K562 (cell line): Measurements from ENCODE around the gene BRD4. TPM values are rescaled to one million over a fixed set of nuclear protein-coding genes. Genes with fewer than 3 reads are reported as not detected.

ENCODE experiments used
- ATAC-seq: fragments of 200-7000 bp; cut with Tn5 transposase; 3 replicates; pipeline ENCODE4 v1.9.1; 2020; ENCODE audit warnings: moderate library complexity
- BruUV-seq: library from RNA; stranded (reverse); fragments of 400-500 nt; replicated peaks from 2 replicates; lab custom pipeline; 2021; lab: Mats Ljungman, UMichigan
- CTCF ChIA-PET: fragments of 300-600 bp; formaldehyde crosslinking; extraction: SDS; loops from one replicate; lab custom pipeline; 2021; ENCODE audit warnings: low intra/inter-chr PET ratio; lab: Yijun Ruan, JAX
- POLR2A ChIA-PET: fragments of 300-600, 350-650 bp; sonication (Branson Sonifier 250); formaldehyde crosslinking; extraction: SDS; loops from one replicate; lab custom pipeline; 2021; ENCODE audit warnings: antibody characterized with exemption, inconsistent platforms; lab: Yijun Ruan, JAX
- DNase-seq, 4 experiments: peaks; one replicate each; pipeline versions ENCODE4 v3.0.0 to v3.0.0-alpha.2; 2011 to 2018; ENCODE audit warnings: low spot score in 3 of 4, mixed read lengths in 3 of 4; ENCODE audit errors: extremely low read depth in 1 of 4
- FAIRE-seq: peaks from 2 replicates; lab custom pipeline; 2011; peaks lifted over from hg19 to GRCh38; lab: Jason Lieb, UNC
- H2AFZ ChIP-seq: 2 replicates; pipeline ENCODE4 v1.6.0; 2011; ENCODE audit warnings: low read depth, low read length, control low read depth, inconsistent platforms
- H3K27ac ChIP-seq: fragments of 200-600 bp; 3 replicates; pipeline ENCODE4 v1.8.0; 2011; ENCODE audit warnings: low read depth, mild to moderate bottlenecking, control low read depth, inconsistent platforms, low read length, moderate library complexity, mixed read lengths; ENCODE audit errors: extremely low read depth
- H3K27me3 ChIP-seq, 2 experiments: fragments of 300-600 bp in 1 of 2; 2 replicates in 1 of 2; 3 replicates in 1 of 2; pipeline versions ENCODE4 v1.6.0 to v1.8.0; 2011; ENCODE audit warnings: inconsistent platforms in 2 of 2, low read length in 2 of 2, mild to moderate bottlenecking in 1 of 2, mixed read lengths in 1 of 2, moderate library complexity in 1 of 2; ENCODE audit not compliant: control insufficient read depth in 2 of 2, insufficient read depth in 2 of 2
- H3K36me3 ChIP-seq: fragments of 300-600 bp; 3 replicates; pipeline ENCODE4 v1.8.0; 2011; ENCODE audit warnings: mild to moderate bottlenecking, low read length, inconsistent platforms; ENCODE audit not compliant: control insufficient read depth, insufficient read depth
- H3K4me1 ChIP-seq, 2 experiments: fragments of 200-600 bp in 1 of 2; replicated peaks in 1 of 2; 2 replicates in 1 of 2; 3 replicates in 1 of 2; pipeline versions ENCODE4 v1.5.1 to v1.8.0; 2011; ENCODE audit warnings: inconsistent platforms in 2 of 2, low read length in 2 of 2, mild to moderate bottlenecking in 1 of 2, mixed read lengths in 1 of 2, moderate library complexity in 1 of 2; ENCODE audit not compliant: control insufficient read depth in 2 of 2, insufficient read depth in 2 of 2
- H3K4me2 ChIP-seq: 2 replicates; pipeline ENCODE4 v1.6.1; 2011; ENCODE audit warnings: low read length, control low read depth, inconsistent platforms, mixed read lengths; ENCODE audit not compliant: insufficient read depth
- H3K4me3 ChIP-seq: fragments of 200-600 bp; sonication (generic), shearing (Covaris generic); 2 replicates; pipeline ENCODE4 v1.5.1; 2016; ENCODE audit warnings: control low read depth, inconsistent platforms
- H3K79me2 ChIP-seq: fragments of 200-600 bp; 3 replicates; pipeline ENCODE4 v1.8.0; 2011; ENCODE audit warnings: low read length, inconsistent platforms; ENCODE audit not compliant: control insufficient read depth, insufficient read depth
- H3K9ac ChIP-seq, 2 experiments: 2 replicates each; pipeline versions ENCODE4 v1.6.0 to v1.6.1; 2011; ENCODE audit warnings: low read depth in 2 of 2, low read length in 2 of 2, control low read depth in 1 of 2, inconsistent platforms in 1 of 2, mild to moderate bottlenecking in 1 of 2, mixed read lengths in 1 of 2; ENCODE audit not compliant: insufficient read depth in 1 of 2
- H3K9me1 ChIP-seq: one replicate; pipeline ENCODE4 v1.6.0; 2011; ENCODE audit warnings: inconsistent platforms, mild to moderate bottlenecking, low read length, moderate library complexity; ENCODE audit not compliant: control insufficient read depth, insufficient read depth
- H3K9me3 ChIP-seq: replicated peaks from 2 replicates; pipeline ENCODE4 v1.5.1; 2011; ENCODE audit warnings: low read depth, low read length, inconsistent platforms; ENCODE audit not compliant: control insufficient read depth, insufficient read depth
- H4K20me1 ChIP-seq: replicated peaks from 2 replicates; pipeline ENCODE4 v1.6.1; 2011; ENCODE audit warnings: low read length, inconsistent platforms, mixed read lengths; ENCODE audit not compliant: control insufficient read depth, insufficient read depth
- ATF3 ChIP-seq, 2 experiments: fragments of 450-650 bp in 1 of 2; sonication (generic) in 1 of 2; formaldehyde crosslinking in 1 of 2; IDR thresholded peaks in 1 of 2; conservative IDR thresholded peaks in 1 of 2; 2 replicates each; pipeline versions ENCODE4 v1.6.1 to v1.8.1; 2016 to 2023; ENCODE audit warnings: mild to moderate bottlenecking in 2 of 2, moderate library complexity in 2 of 2, inconsistent platforms in 1 of 2, missing genetic modification reagents in 1 of 2
- ETV6 ChIP-seq, 3 experiments: fragments of 150-350 bp in 1 of 3; sonication (generic) in 1 of 3; formaldehyde crosslinking in 1 of 3; IDR thresholded peaks; 2 replicates each; pipeline versions ENCODE4 v1.6.1 to v1.8.0; 2014 to 2022; ENCODE audit warnings: borderline replicate concordance in 2 of 3, low read depth in 2 of 3, antibody characterized with exemption in 1 of 3, low read length in 1 of 3, mild to moderate bottlenecking in 1 of 3, missing genetic modification reagents in 1 of 3
- HCFC1 ChIP-seq: IDR thresholded peaks from 2 replicates; pipeline ENCODE4 v1.6.1; 2012; ENCODE audit warnings: low read depth, low read length, improper control_type of control experiment
- HMBOX1 ChIP-seq: sonication (generic); IDR thresholded peaks from 2 replicates; pipeline ENCODE4 v1.6.1; 2016
- NKRF ChIP-seq: fragments of 450-650 bp; IDR thresholded peaks from 2 replicates; pipeline ENCODE4 v1.6.1; 2016; ENCODE audit warnings: borderline replicate concordance
- PTBP1 ChIP-seq: fragments of 200-400 bp; formaldehyde crosslinking; IDR thresholded peaks from 2 replicates; pipeline ENCODE4 v1.6.1; 2017; ENCODE audit warnings: low read depth, low read length
- RBBP5 ChIP-seq: fragments of 200-600 bp; sonication (generic); IDR thresholded peaks from 2 replicates; pipeline ENCODE4 v1.6.1; 2012; ENCODE audit warnings: borderline replicate concordance, mild to moderate bottlenecking, low read length, control low read depth, inconsistent platforms; ENCODE audit not compliant: insufficient read depth, poor library complexity, severe bottlenecking
- SMARCA4 ChIP-seq: fragments of 450-650 bp; IDR thresholded peaks from 2 replicates; pipeline ENCODE4 v1.6.1; 2016
- SMC3 ChIP-seq: conservative IDR thresholded peaks from 2 replicates; pipeline ENCODE4 v1.6.1; 2011; ENCODE audit warnings: low read depth, low read length, improper control_type of control experiment; ENCODE audit not compliant: insufficient read depth
- SP2 ChIP-seq: IDR thresholded peaks from 2 replicates; pipeline ENCODE4 v1.6.1; 2011; ENCODE audit warnings: mild to moderate bottlenecking, low read depth, low read length, moderate library complexity; ENCODE audit not compliant: poor library complexity, severe bottlenecking; ENCODE audit errors: extremely low read depth
- TAF1 ChIP-seq: IDR thresholded peaks from 2 replicates; pipeline ENCODE4 v1.6.1; 2011; ENCODE audit warnings: mild to moderate bottlenecking, low read length, moderate library complexity; ENCODE audit not compliant: insufficient read depth, control insufficient read depth, severe bottlenecking; ENCODE audit errors: extremely low read depth
- ZFX ChIP-seq: sonication (generic); formaldehyde crosslinking; IDR thresholded peaks from 2 replicates; pipeline ENCODE4 v1.8.0; 2022; ENCODE audit warnings: mild to moderate bottlenecking, missing genetic modification reagents, moderate library complexity
- WGBS: fragments of 100-300 bp; shearing (Covaris generic); methylation state at CpG from one replicate; pipeline ENCODE4 v1.1.6; 2016; ENCODE audit warnings: low coverage, mixed read lengths; ENCODE audit not compliant: insufficient coverage; ENCODE audit errors: missing lambda C conversion rate; 5-methylcytosine and 5-hydroxymethylcytosine counted together
- in situ Hi-C: fragments of 300-500 bp; cut with MboI; formaldehyde crosslinking; loops from 4 replicates; pipeline ENCODE4 v1.15.0; 2018; ENCODE audit warnings: inconsistent platforms, mixed read lengths
- intact Hi-C: fragments of 100-400 bp; cut with micrococcal nuclease; formaldehyde crosslinking; loops from 2 replicates; pipeline ENCODE4 v1.14.2; 2022
- polyA plus RNA-seq, 8 experiments: library from polyadenylated mRNA; depleted of rRNA in 4 of 8; stranded (reverse) in 5 of 8; unstranded in 3 of 8; fragments of >200 nt; fragmentation: Nextera tagmentation in 2 of 8; fragmentation: Illumina TruSeq in 1 of 8; extraction: Ambion mirVana in 2 of 8; extraction: Trizol in 1 of 8; gene quantifications; 2 replicates each; pipeline versions ENCODE4 v1.2.1 to v1.2.3, GENCODE V29; 2011 to 2014; ENCODE audit warnings: inconsistent platforms in 1 of 8, missing spikeins in 1 of 8
- total RNA-seq, 7 experiments: library from RNA; depleted of rRNA in 6 of 7; stranded (reverse); fragments of >200 nt in 6 of 7; fragmentation: Illumina TruSeq in 2 of 7; extraction: Trizol in 2 of 7; gene quantifications; 2 replicates each; pipeline versions ENCODE4 v1.2.1 to v1.2.3, GENCODE V29; 2011 to 2021; ENCODE audit warnings: low replicate concordance in 1 of 7

Gene BRD4
- total and polyA plus RNA-seq, 9 of the 15 experiments (the other 6 are each of a cell fraction or from before 2014, with no cell fraction given), result 1.8 to 105 (median 15.6) TPM

GRCh38 chr19:15331419-15332310 is 674 bp downstream of the BRD4 start (continued):
- TF ChIP-seq SP2, result no peak
- no peak for TF ChIP-seq ETV6 (IDR thresholded peaks at IDR 0.05; ENCODE audit: borderline replicate concordance in 1 of 2, low read depth in 2 of 2, low read length in 1 of 2)
- 0 out of 2 replicates have a peak, but pooled peaks have one; percentile 59 for TF ChIP-seq ETV6 (CRISPR knock-in tag; IDR thresholded peaks at IDR 0.05; ENCODE audit: borderline replicate concordance)
- peak; percentile 66 for TF ChIP-seq RBBP5
- TF ChIP-seq PTBP1, result 0 out of 2 replicates have a peak, but pooled peaks have one; percentile 33

GRCh38 chr19:15330801-15331418 is 1.4 kb downstream of the BRD4 start:
- intact Hi-C loops, result no loop called here
- peak; percentile 32 for FAIRE-seq
- CTCF ChIA-PET, result no interaction called here
- peak; percentile 21; the same call in 1 of the 2 replicates for TF ChIP-seq ZFX (CRISPR knock-in tag)
- TF ChIP-seq HCFC1, result no peak
- TF ChIP-seq ATF3 (IDR thresholded peaks at IDR 0.05), result peak; percentile 42; the same call in 1 of the 2 replicates
- no peak for TF ChIP-seq ATF3 (CRISPR knock-in tag; conservative IDR thresholded peaks at IDR 0.05)
- TF ChIP-seq HMBOX1, result peak; percentile 47; the same call in 1 of the 2 replicates
- no peak for TF ChIP-seq SMC3
- no peak for TF ChIP-seq TAF1
- TF ChIP-seq NKRF, result 0 out of 2 replicates have a peak, but pooled peaks have one; percentile 48
- TF ChIP-seq SMARCA4, result 0 out of 2 replicates have a peak, but pooled peaks have one; percentile 30

More at GRCh38 chr19:15330801-15331418, 1.4 kb downstream of the BRD4 start:
- POLR2A ChIA-PET, result interaction anchor here (1.1 to 1.7 kb wide), 2 partner anchors 9 to 14 kb away, joined by 3 to 9 read pairs; no protein-coding TSS in a partner anchor
- peak overlapping the region; percentile 85 to 100 for H3K9ac ChIP-seq
- BruUV-seq, result TSS peak; percentile 44
- no peaks in the 10 kb centered on the region for H3K9me3 ChIP-seq
- H3K79me2 ChIP-seq, result peaks cover 71% of the 10 kb centered on the region
- H3K9me1 ChIP-seq, result no peaks in the 10 kb centered on the region
- in situ Hi-C loops, result no loop called here
- 2% methylated on average over 17 of the region's 17 CpGs for WGBS
- H2AFZ ChIP-seq, result no peak overlapping the region
- peaks cover 9% of the 10 kb centered on the region; the same call in 2 of the 3 replicates for H3K36me3 ChIP-seq
- H3K4me1 ChIP-seq, result peaks cover 37 to 38% of the 10 kb centered on the region in 2 experiments
- peak; percentile 50 for ATAC-seq
- no peaks in the 10 kb centered on the region for H3K27me3 ChIP-seq
- H3K4me3 ChIP-seq, result peak overlapping the region; percentile 99
- peak overlapping the region; percentile 94 for H3K27ac ChIP-seq
- H3K4me2 ChIP-seq, result peak overlapping the region; percentile 92
- H4K20me1 ChIP-seq, result peaks cover 47% of the 10 kb centered on the region
- DNase-seq, result peak in 3 of 4 experiments; percentile 20 to 48 (median 37)
